Right cardiac atrium (tissue), 5 donors: ENCODE results near the gene EMP1. TPM values are rescaled to one million over a fixed set of nuclear protein-coding genes. Genes with fewer than 3 reads are reported as not detected.

Experiments used
- ATAC-seq, 2 donors: fragments of 200-7000 bp; cut with Tn5 transposase; one replicate each; pipeline versions ENCODE4 v1.8.0 to v1.9.1; 2020; ENCODE audit warnings: moderate library complexity in 2 of 2, mild to moderate bottlenecking in 1 of 2
- DNase-seq, 3 donors: peaks; one replicate each; pipeline ENCODE4 v3.0.0-alpha.2; 2020
- H3K27ac ChIP-seq: one replicate; pipeline ENCODE4 v1.5.1; 2013; ENCODE audit warnings: mild to moderate bottlenecking, low read length, control low read depth, moderate library complexity
- H3K27me3 ChIP-seq: one replicate; pipeline ENCODE4 v1.6.1; 2013; ENCODE audit not compliant: control insufficient read depth, insufficient read depth
- H3K4me1 ChIP-seq: one replicate; pipeline ENCODE4 v1.6.1; 2013; ENCODE audit warnings: low read length; ENCODE audit not compliant: control insufficient read depth, insufficient read depth
- H3K4me3 ChIP-seq: one replicate; pipeline ENCODE4 v1.5.1; 2013; ENCODE audit warnings: low read length, control low read depth
- H3K9me3 ChIP-seq: one replicate; pipeline ENCODE4 v1.6.1; 2013; ENCODE audit warnings: low read length; ENCODE audit not compliant: control insufficient read depth
- WGBS: extraction: QIAGEN DNeasy Blood & Tissue Kit; methylation state at CpG from one replicate; pipeline ENCODE4 v1.1.7; 2013; 5-methylcytosine and 5-hydroxymethylcytosine counted together
- intact Hi-C, 4 donors: fragments of 100-400 bp; cut with DNase I; formaldehyde crosslinking; loops; one replicate each; pipeline versions ENCODE4 v1.11.0 to v1.14.0; 2022 to 2023
- polyA plus RNA-seq: library from polyadenylated mRNA; stranded (reverse); fragments of 200-250 nt; gene quantifications from one replicate; pipeline ENCODE4 v1.2.3, GENCODE V29; 2013
- total RNA-seq, 4 donors: library from RNA; stranded (reverse); fragmentation: NEBNext Ultra II Directional; extraction: Animal tissue kit (Norgen Biotek cat#: 25700); gene quantifications; one replicate each; pipeline ENCODE4 v1.2.1, GENCODE V29; 2021
- donor health status: healthy with polysubstance abuse.
- donor health status: DM: no; HTN: yes; CAD: no.
- donor health status: DM: no; HTN: no; CAD: no.
- donor health status: DM: no; HTN: yes; CAD: no; lungs with severe emphysema.
- donor health status: DM: yes; HTN: yes; CAD: no.

EMP1 gene
- total and polyA plus RNA-seq, 5 donors, result 33.8 to 401 (median 220) TPM

DNA sequence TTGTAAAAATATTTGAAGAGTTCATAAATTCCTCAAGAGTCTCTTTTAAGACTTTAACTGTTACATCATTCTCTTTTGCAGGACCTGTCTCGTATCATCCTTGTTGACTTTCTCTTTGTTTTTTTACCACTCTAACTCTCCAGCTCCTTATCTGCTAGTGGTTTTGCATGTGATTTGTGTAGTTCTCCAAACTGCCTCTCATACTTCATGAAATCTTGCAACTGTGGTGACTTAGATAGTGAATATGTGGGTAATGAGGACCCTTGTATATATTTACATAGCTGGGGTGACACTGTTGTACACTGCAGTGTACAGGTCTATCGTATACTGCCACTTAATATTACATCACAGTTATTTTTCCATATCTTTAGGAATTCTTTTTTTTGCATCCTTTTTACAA, 40.2 kb upstream of the EMP1 start:
- H3K4me1 ChIP-seq, result peaks cover 1% of the 10 kb centered on the region
- intact Hi-C loops, result loop anchor here in 1 of 4 donors (10.0 kb wide), 1 partner anchor 51 kb away; the partner anchor contains the start of gene GSG1
- H3K4me3 ChIP-seq, result no peak overlapping the region
- 49% methylated on average over 2 of the region's 2 CpGs for WGBS
- ATAC-seq (no peak), DNase-seq (no peak)
- no peaks in the 10 kb centered on the region for H3K9me3 ChIP-seq
- no peak overlapping the region for H3K27ac ChIP-seq
- H3K27me3 ChIP-seq, result no peaks in the 10 kb centered on the region

- DNase-seq, result no peak
- intact Hi-C loops, result no loop called here
Observed at GRCh38 chr12:13161172-13161571, 35.4 kb upstream of the EMP1 start.

DNA sequence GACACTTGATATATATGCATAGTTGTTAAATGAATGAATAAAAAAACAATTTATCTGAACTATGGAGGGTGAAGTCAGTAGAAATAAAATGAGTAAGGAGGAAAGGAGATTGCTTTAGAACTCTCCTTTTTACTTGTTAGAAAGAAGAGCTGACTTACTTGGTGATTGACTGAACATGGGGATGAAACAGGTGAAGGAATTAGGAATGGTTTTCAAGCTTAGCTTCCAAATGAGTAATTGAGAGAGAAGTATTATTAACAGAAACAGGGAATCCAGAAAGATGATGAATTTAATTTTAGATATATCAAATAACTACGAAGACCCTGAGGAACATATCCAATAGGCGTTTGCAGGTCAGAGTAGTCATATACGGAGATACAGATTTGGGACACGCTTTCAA, 33.6 kb upstream of the EMP1 start:
- H3K4me1 ChIP-seq, result no peaks in the 10 kb centered on the region
- no peak for ATAC-seq
- no peak for DNase-seq
- H3K4me3 ChIP-seq, result no peak overlapping the region
- WGBS, result 97% methylated on average over 4 of the region's 4 CpGs
- intact Hi-C loops, result no loop called here
- H3K27me3 ChIP-seq, result no peaks in the 10 kb centered on the region
- no peak overlapping the region for H3K27ac ChIP-seq
- H3K9me3 ChIP-seq, result no peaks in the 10 kb centered on the region

More at GRCh38 chr12:13161172-13161571, 35.4 kb upstream of the EMP1 start:
- no peaks in the 10 kb centered on the region for H3K27me3 ChIP-seq
- ATAC-seq, result no peak
- WGBS, result 79% methylated on average over 3 of the region's 3 CpGs
- no peak overlapping the region for H3K27ac ChIP-seq
- no peaks in the 10 kb centered on the region for H3K4me1 ChIP-seq
- no peaks in the 10 kb centered on the region for H3K9me3 ChIP-seq
- no peak overlapping the region for H3K4me3 ChIP-seq

GRCh38 chr12:13163868-13164635, 32.5 kb upstream of the EMP1 start:
- Histone ChIP-seq H3K4me3 (no peak overlapping the region), H3K27ac (no peak overlapping the region), H3K27me3 (no peaks in the 10 kb centered on the region), H3K9me3 (no peaks in the 10 kb centered on the region), H3K4me1 (no peaks in the 10 kb centered on the region)
- ATAC-seq (no peak), DNase-seq (no peak)
- intact Hi-C loops, result no loop called here
- WGBS, result 85% methylated on average over 8 of the region's 8 CpGs

DNA sequence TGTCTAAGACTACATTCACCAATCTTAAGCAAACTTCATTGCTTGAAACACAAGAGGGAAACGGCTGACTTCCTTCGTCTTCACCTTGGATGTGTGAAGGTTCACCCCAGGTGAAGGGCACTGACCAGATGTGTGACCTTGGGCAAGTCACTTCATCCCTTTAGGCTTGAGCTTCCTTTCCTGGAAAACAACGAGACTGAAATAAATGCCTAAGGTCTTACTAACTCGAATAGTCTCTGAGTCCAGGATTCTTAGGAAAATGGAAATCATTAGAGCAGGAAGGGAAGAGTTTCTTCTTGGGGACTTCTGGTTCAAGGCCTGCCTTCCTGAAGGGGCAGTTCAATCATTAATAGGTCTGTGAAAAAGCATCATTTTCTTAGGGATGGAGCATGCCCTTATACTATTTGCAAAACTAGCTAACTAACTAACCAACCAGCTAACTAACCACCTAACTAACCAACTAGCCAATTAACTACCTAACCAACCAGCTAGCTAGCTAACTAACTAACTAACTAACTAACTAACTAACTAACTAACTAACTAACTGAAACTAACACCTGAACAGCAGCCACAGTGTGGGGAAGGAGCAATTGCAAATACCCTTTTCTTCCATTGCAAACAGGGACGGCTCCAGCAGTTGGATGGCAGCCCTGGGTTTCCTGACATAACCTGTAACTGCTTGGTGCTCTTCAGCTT, 31.5 kb upstream of the EMP1 start:
- ATAC-seq (no peak), DNase-seq (no peak)
- Histone ChIP-seq H3K4me3 (no peak overlapping the region), H3K4me1 (no peaks in the 10 kb centered on the region), H3K27ac (peak overlapping the region; percentile 1), H3K27me3 (no peaks in the 10 kb centered on the region), H3K9me3 (no peaks in the 10 kb centered on the region)
- 68% methylated on average over 5 of the region's 5 CpGs for WGBS
- intact Hi-C loops, result no loop called here

DNA sequence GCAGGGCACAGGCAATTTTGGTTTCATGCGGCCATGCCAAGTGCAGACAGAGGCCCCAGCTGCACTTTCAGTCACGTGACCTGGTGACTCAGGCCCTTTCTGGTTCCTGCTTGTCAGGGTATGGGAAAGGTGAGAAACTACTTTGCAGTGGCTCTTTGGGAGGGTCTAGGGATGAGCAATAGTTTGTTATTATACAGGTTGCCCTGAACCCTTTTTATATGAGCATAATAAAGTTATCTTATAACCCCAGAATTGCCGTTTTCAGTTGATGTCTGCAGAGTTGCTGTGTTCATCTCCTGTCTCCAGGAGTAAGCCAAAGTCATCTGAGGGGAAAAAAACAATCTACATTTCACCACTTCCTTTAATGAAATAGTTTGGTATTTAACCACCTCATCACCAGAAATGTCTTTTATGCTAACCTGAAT, 30.9 kb upstream of the EMP1 start:
- DNase-seq (peak; percentile 71 to 84 (median 83)), ATAC-seq (peak; percentile 82 to 87)
- intact Hi-C loops, result no loop called here
- Histone ChIP-seq H3K27me3 (no peaks in the 10 kb centered on the region), H3K4me1 (no peaks in the 10 kb centered on the region), H3K9me3 (no peaks in the 10 kb centered on the region), H3K27ac (peak overlapping the region; percentile 1), H3K4me3 (no peak overlapping the region)
- WGBS, result 12% methylated on average over 3 of the region's 3 CpGs

DNA sequence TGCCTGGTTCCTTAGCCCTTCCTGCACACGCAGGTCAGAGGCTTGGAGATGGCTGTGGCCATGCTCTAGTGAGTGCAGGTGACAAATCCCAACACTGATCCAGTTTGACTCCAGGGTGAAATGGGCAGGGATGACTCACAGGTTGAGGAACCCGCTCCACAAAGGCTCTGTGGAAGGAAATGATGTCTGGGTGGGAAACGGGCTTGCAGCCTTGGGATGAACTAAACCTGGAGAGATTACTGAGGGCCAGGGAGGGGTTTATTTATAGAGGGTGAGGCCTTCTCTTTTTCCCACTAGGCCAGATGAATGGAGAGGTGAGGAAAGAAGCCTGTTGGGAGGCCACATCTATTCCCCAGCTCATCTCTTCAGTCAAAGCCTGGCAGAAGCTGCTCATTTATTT, 29.3 kb upstream of the EMP1 start:
- WGBS, result 74% methylated on average over 3 of the region's 3 CpGs
- no peak overlapping the region for H3K4me3 ChIP-seq
- intact Hi-C loops, result no loop called here
- no peaks in the 10 kb centered on the region for H3K27me3 ChIP-seq
- H3K27ac ChIP-seq, result no peak overlapping the region
- no peak for ATAC-seq
- peaks cover 2% of the 10 kb centered on the region for H3K4me1 ChIP-seq
- H3K9me3 ChIP-seq, result no peaks in the 10 kb centered on the region
- DNase-seq, result no peak

- ATAC-seq (no peak), DNase-seq (no peak)
- H3K4me3 ChIP-seq, result no peak overlapping the region
- H3K27ac ChIP-seq, result no peak overlapping the region
- WGBS, result 97% methylated on average over 4 of the region's 4 CpGs
- H3K27me3 ChIP-seq, result no peaks in the 10 kb centered on the region
- peaks cover 6% of the 10 kb centered on the region for H3K4me1 ChIP-seq
- intact Hi-C loops, result no loop called here
- no peaks in the 10 kb centered on the region for H3K9me3 ChIP-seq
Observed at GRCh38 chr12:13167906-13168305, 28.6 kb upstream of the EMP1 start.

GRCh38 chr12:13169272-13169671, 27.3 kb upstream of the EMP1 start:
- H3K27ac ChIP-seq, result no peak overlapping the region
- intact Hi-C loops, result no loop called here
- H3K9me3 ChIP-seq, result no peaks in the 10 kb centered on the region
- peaks cover 6% of the 10 kb centered on the region for H3K4me1 ChIP-seq
- WGBS, result 75% methylated on average over 1 of the region's 1 CpG
- DNase-seq (no peak), ATAC-seq (no peak)
- no peaks in the 10 kb centered on the region for H3K27me3 ChIP-seq
- H3K4me3 ChIP-seq, result no peak overlapping the region

DNA sequence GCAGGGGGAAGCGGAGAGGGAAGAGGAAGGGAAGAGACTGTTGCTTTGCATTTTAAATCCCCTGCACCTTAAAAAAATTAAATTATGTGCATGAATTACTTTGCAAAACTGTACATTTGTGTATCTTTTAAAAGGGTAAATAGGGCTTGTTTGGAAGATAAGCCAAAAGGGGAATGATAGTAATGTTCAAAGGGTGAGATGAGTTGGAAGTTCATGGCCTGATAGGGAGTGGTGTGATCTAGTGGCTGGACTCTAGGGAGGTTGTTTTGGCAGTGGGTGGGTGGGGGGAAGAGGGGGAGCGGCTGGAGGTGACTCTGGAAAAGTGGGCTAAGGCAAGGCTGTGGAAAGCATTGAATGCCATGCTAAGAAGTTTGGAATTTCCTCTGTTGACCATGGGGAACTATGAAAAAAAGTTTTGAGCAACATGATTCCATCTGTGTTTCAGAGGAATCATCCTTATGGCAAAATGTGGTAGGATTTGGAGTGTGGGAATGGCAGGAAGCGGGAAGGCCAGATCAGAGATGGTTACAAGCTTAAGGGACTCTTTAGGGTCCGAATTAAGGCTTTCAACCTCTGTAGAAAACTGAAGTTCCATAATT, 25.5 kb upstream of the EMP1 start:
- H3K27ac ChIP-seq, result no peak overlapping the region
- no peak overlapping the region for H3K4me3 ChIP-seq
- no peaks in the 10 kb centered on the region for H3K9me3 ChIP-seq
- intact Hi-C loops, result no loop called here
- WGBS, result 88% methylated on average over 4 of the region's 4 CpGs
- ATAC-seq, result no peak
- H3K27me3 ChIP-seq, result no peaks in the 10 kb centered on the region
- H3K4me1 ChIP-seq, result peaks cover 6% of the 10 kb centered on the region
- DNase-seq, result no peak
